HEK293T (cell line): ENCODE results near the gene DLEC1.

Experiments used
- CTCF ChIA-PET: fragments of 350-600 bp; formaldehyde crosslinking; extraction: SDS; loops from one replicate; lab custom pipeline; 2021; ENCODE audit warnings: antibody characterized with exemption, inconsistent platforms; lab: Yijun Ruan, JAX
- POLR2A ChIA-PET: fragments of 350-600 bp; formaldehyde crosslinking; extraction: SDS; loops from one replicate; lab custom pipeline; 2020; ENCODE audit warnings: antibody characterized with exemption, inconsistent platforms; lab: Yijun Ruan, JAX
- DNase-seq: peaks from one replicate; pipeline ENCODE4 v3.0.0; 2012; ENCODE audit warnings: mixed read lengths; ENCODE audit errors: extremely low spot score
- ARNT ChIP-seq: fragments of 450-650 bp; IDR thresholded peaks from 2 replicates; pipeline ENCODE4 v1.6.1; 2017; ENCODE audit warnings: mild to moderate bottlenecking
- BHLHE40 ChIP-seq: fragments of 450-650 bp; IDR thresholded peaks from 2 replicates; pipeline ENCODE4 v1.6.1; 2016; ENCODE audit warnings: mild to moderate bottlenecking, moderate library complexity, borderline replicate concordance
- CTBP1 ChIP-seq: fragments of 450-650 bp; IDR thresholded peaks from 2 replicates; pipeline ENCODE4 v1.6.1; 2016; ENCODE audit warnings: borderline replicate concordance
- ELF4 ChIP-seq: fragments of 450-650 bp; IDR thresholded peaks from 2 replicates; pipeline ENCODE4 v1.6.1; 2017; ENCODE audit warnings: antibody characterized with exemption
- FOXA1 ChIP-seq: fragments of 450-650 bp; IDR thresholded peaks from 2 replicates; pipeline ENCODE4 v1.6.1; 2016; ENCODE audit warnings: mild to moderate bottlenecking
- FOXK2 ChIP-seq: fragments of 450-650 bp; IDR thresholded peaks from 2 replicates; pipeline ENCODE4 v1.6.1; 2016; ENCODE audit warnings: mild to moderate bottlenecking
- FOXM1 ChIP-seq: fragments of 450-650 bp; IDR thresholded peaks from 2 replicates; pipeline ENCODE4 v1.6.1; 2017; ENCODE audit warnings: mild to moderate bottlenecking, borderline replicate concordance
- HDGF ChIP-seq: fragments of 450-650 bp; IDR thresholded peaks from 2 replicates; pipeline ENCODE4 v1.6.1; 2017; ENCODE audit warnings: antibody characterized with exemption, borderline replicate concordance
- L3MBTL2 ChIP-seq: fragments of 450-650 bp; conservative IDR thresholded peaks from 2 replicates; pipeline ENCODE4 v1.6.1; 2016; ENCODE audit warnings: mild to moderate bottlenecking
- LEF1 ChIP-seq: fragments of 450-650 bp; IDR thresholded peaks from 2 replicates; pipeline ENCODE4 v1.6.1; 2017; ENCODE audit warnings: mild to moderate bottlenecking, borderline replicate concordance
- NFRKB ChIP-seq: fragments of 450-650 bp; IDR thresholded peaks from 2 replicates; pipeline ENCODE4 v1.6.1; 2016; ENCODE audit warnings: mild to moderate bottlenecking, moderate library complexity
- PKNOX1 ChIP-seq: fragments of 450-650 bp; IDR thresholded peaks from 2 replicates; pipeline ENCODE4 v1.6.1; 2016
- SP1 ChIP-seq: fragments of 450-650 bp; IDR thresholded peaks from 2 replicates; pipeline ENCODE4 v1.6.1; 2017
- SUZ12 ChIP-seq: fragments of 450-650 bp; IDR thresholded peaks from 2 replicates; pipeline ENCODE4 v1.6.1; 2016; ENCODE audit warnings: mild to moderate bottlenecking
- TARDBP ChIP-seq: fragments of 450-650 bp; IDR thresholded peaks from 2 replicates; pipeline ENCODE4 v1.6.1; 2016
- ZNF384 ChIP-seq: fragments of 450-650 bp; IDR thresholded peaks from 2 replicates; pipeline ENCODE4 v1.6.1; 2016

The DLEC1 gene

GRCh38 chr3:38040401-38040800 lies 1.4 kb downstream of the DLEC1 start:
- CTCF ChIA-PET, result no interaction called here
- no peak for TF ChIP-seq PKNOX1
- no peak for TF ChIP-seq ZNF384
- TF ChIP-seq CTBP1, result no peak
- TF ChIP-seq L3MBTL2, result no peak
- TF ChIP-seq ELF4, result no peak
- no peak for TF ChIP-seq FOXM1
- no peak for TF ChIP-seq NFRKB
- no peak for TF ChIP-seq FOXA1
- TF ChIP-seq SP1, result no peak
- TF ChIP-seq HDGF, result no peak
- no peak for TF ChIP-seq SUZ12
- TF ChIP-seq TARDBP, result no peak
- no peak for TF ChIP-seq ARNT
- TF ChIP-seq FOXK2, result no peak
- no peak for TF ChIP-seq BHLHE40
- TF ChIP-seq LEF1, result no peak
- POLR2A ChIA-PET, result interaction anchor here (1.0 kb wide), 1 partner anchor 11 kb away, joined by 3 read pairs; the partner anchor contains the start of gene PLCD1
- no peak for DNase-seq

- TF ChIP-seq TARDBP (no peak), PKNOX1 (no peak), SUZ12 (no peak), HDGF (no peak), ARNT (no peak), FOXM1 (no peak), LEF1 (no peak), ELF4 (no peak)
- DNase-seq, result no peak
- POLR2A ChIA-PET, result no interaction called here
- CTCF ChIA-PET, result no interaction called here
Observed at GRCh38 chr3:38043486-38043885, 4.5 kb downstream of the DLEC1 start.

- DNase-seq, result no peak
- CTCF ChIA-PET, result no interaction called here
- POLR2A ChIA-PET, result no interaction called here
- no peak for TF ChIP-seq SUZ12
- TF ChIP-seq ARNT, result no peak
- TF ChIP-seq L3MBTL2, result no peak
- TF ChIP-seq FOXK2, result no peak
- no peak for TF ChIP-seq ELF4
- TF ChIP-seq FOXM1, result no peak
- TF ChIP-seq NFRKB, result no peak
- TF ChIP-seq FOXA1, result no peak
- no peak for TF ChIP-seq PKNOX1
- no peak for TF ChIP-seq HDGF
- TF ChIP-seq TARDBP, result no peak
- TF ChIP-seq BHLHE40, result no peak
- TF ChIP-seq ZNF384, result no peak
- TF ChIP-seq SP1, result no peak
- no peak for TF ChIP-seq LEF1
- TF ChIP-seq CTBP1, result no peak
Observed at GRCh38 chr3:38046027-38046426, 7.0 kb downstream of the DLEC1 start.

GRCh38 chr3:38046821-38047220 lies 7.8 kb downstream of the DLEC1 start:
- ChIA-PET CTCF (no interaction called here), POLR2A (no interaction called here)
- TF ChIP-seq SP1 (no peak), FOXA1 (no peak), ARNT (no peak), FOXK2 (no peak), L3MBTL2 (no peak)
- no peak for DNase-seq

GRCh38 chr3:38047896-38048295 lies 8.9 kb downstream of the DLEC1 start:
- TF ChIP-seq TARDBP, result no peak
- no peak for TF ChIP-seq ARNT
- TF ChIP-seq FOXA1, result no peak
- TF ChIP-seq ELF4, result no peak
- no peak for TF ChIP-seq BHLHE40
- TF ChIP-seq L3MBTL2, result no peak
- TF ChIP-seq HDGF, result no peak
- TF ChIP-seq ZNF384, result no peak
- no peak for TF ChIP-seq NFRKB
- no peak for TF ChIP-seq SUZ12
- TF ChIP-seq PKNOX1, result no peak
- TF ChIP-seq SP1, result no peak
- no peak for TF ChIP-seq LEF1
- TF ChIP-seq CTBP1, result no peak
- TF ChIP-seq FOXK2, result no peak
- ChIA-PET CTCF (no interaction called here), POLR2A (no interaction called here)
- DNase-seq, result no peak
